Measurements from ENCODE around the gene SRP19.
"Not testable (repeated sequence)": the region's sequence is repeated elsewhere in the genome, so short reads cannot be mapped to it uniquely, and the experiment has no call there.

The SRP19 gene

GRCh38 chr5:112860929-112861637 is at the start of gene SRP19:
SRP19 (plus strand) TSS chr5:112861287; CDS start chr5:112861377, 90 bp downstream.
- DNase-seq: peak; percentile 70

- no peak for DNase-seq
These were observed 48.5 kb upstream of the SRP19 start for GRCh38 chr5:112812549-112812948.

- no peak for DNase-seq
These were observed 40.8 kb upstream of the SRP19 start for GRCh38 chr5:112820246-112820645.

GRCh38 chr5:112822456-112822855 is 38.6 kb upstream of the SRP19 start:
- no peak for DNase-seq

- no peak for DNase-seq
These were observed 37.9 kb upstream of the SRP19 start for GRCh38 chr5:112823181-112823580.

GRCh38 chr5:112823656-112824055 is 37.4 kb upstream of the SRP19 start:
- DNase-seq: no peak

GRCh38 chr5:112824197-112824596 is 36.9 kb upstream of the SRP19 start:
- DNase-seq: no peak

- no peak for DNase-seq
These were observed 30.7 kb upstream of the SRP19 start for GRCh38 chr5:112830378-112830777.

- no peak for DNase-seq
These were observed 27.1 kb upstream of the SRP19 start for GRCh38 chr5:112833971-112834370.

GRCh38 chr5:112844489-112844888 is 16.6 kb upstream of the SRP19 start:
- no peak for DNase-seq

- no peak for DNase-seq
These were observed 14.5 kb upstream of the SRP19 start for GRCh38 chr5:112846556-112846955.

- no peak for DNase-seq
These were observed 13.8 kb upstream of the SRP19 start for GRCh38 chr5:112847306-112847705.

GRCh38 chr5:112848116-112848811 is 12.8 kb upstream of the SRP19 start:
- DNase-seq: peak; percentile 25

- no peak for DNase-seq
These were observed 11.2 kb upstream of the SRP19 start for GRCh38 chr5:112849912-112850311.

- no peak for DNase-seq
These were observed 6.4 kb upstream of the SRP19 start for GRCh38 chr5:112854651-112855050.

GRCh38 chr5:112857866-112858265 is 3.2 kb upstream of the SRP19 start:
- DNase-seq: no peak

GRCh38 chr5:112860571-112860928 is 537 bp upstream of the SRP19 start:
- not testable (repeated sequence) for DNase-seq

GRCh38 chr5:112861638-112861985 is 525 bp downstream of the SRP19 start:
- DNase-seq: no peak

GRCh38 chr5:112862085-112862484 is 998 bp downstream of the SRP19 start:
- no peak for DNase-seq

- DNase-seq: no peak
These were observed 2.5 kb downstream of the SRP19 start for GRCh38 chr5:112863549-112863948.

- DNase-seq: no peak
These were observed 4.0 kb downstream of the SRP19 start for GRCh38 chr5:112865128-112865527.

GRCh38 chr5:112866739-112867138 is 5.7 kb downstream of the SRP19 start:
- no peak for DNase-seq

GRCh38 chr5:112867411-112867810 is 6.3 kb downstream of the SRP19 start:
- DNase-seq: no peak

GRCh38 chr5:112869948-112870347 is 8.9 kb downstream of the SRP19 start:
- DNase-seq: no peak

GRCh38 chr5:112870966-112871365 is 9.9 kb downstream of the SRP19 start:
- DNase-seq: no peak
